Eye (tissue), 1 donor: Measurements from ENCODE around the gene HMCN1.
"Not testable (repeated sequence)": the region's sequence is repeated elsewhere in the genome, so short reads cannot be mapped to it uniquely, and the experiment has no call there.

ENCODE experiments used
- DNase-seq: peaks from one replicate; pipeline ENCODE4 v3.0.0-alpha.2; 2015

The HMCN1 gene

DNA sequence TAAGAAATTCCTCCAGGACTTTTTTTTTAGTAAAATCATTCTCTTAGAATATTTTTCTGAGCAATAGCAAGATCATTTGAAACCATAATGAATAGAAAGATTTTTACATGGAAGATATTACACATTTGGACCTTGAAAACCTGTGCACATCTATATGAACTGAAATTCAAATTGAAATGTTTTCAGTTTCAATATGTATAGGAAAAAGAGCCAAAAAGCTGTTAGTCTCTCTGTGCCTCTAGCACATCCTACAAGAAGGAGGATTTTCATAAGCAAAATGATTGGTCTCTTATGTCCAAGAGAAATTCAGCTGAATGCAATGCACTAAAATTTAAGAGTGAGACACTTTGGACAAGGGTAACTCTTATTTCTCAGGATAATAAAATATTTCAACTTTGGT is 8.2 kb downstream of the HMCN1 start:
- DNase-seq: no peak

DNA sequence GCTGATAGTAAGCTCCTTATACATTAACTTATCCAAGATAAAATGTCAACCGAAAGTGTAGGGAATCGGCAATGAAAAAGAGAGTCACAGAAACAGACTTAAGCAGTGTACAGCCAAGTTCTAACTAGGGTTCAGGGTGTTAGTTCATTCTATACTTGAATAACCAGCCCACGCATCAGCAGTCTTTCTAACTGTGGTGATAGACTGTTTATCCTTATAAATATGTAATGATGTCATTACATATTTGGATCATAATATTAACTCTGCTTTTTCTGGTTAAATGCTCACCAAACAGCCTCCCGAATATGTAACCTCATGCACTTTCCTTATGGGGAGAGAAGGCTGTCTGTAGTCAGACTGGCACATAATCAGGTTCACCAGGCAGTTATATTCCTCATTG is 11.0 kb downstream of the HMCN1 start:
- no peak for DNase-seq

DNA sequence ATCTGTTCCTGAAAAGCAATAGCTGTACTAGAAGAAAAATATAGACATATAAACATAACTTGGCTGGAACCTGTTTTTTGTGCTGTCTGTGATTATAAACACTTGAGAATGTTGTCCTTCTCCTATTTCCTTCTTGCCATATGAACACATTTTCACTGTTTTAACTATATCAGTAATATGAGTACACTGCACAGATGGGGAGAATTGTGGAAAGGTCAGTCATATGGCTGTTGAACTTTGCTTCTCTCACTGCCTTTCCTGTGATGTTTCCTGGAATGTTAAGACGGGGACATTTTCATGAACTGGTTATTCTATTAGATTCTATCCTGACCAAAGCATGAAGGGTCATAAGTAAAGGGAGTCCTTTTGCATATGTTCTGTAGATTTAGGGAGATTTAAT is 24.9 kb downstream of the HMCN1 start:
- DNase-seq: no peak

DNA sequence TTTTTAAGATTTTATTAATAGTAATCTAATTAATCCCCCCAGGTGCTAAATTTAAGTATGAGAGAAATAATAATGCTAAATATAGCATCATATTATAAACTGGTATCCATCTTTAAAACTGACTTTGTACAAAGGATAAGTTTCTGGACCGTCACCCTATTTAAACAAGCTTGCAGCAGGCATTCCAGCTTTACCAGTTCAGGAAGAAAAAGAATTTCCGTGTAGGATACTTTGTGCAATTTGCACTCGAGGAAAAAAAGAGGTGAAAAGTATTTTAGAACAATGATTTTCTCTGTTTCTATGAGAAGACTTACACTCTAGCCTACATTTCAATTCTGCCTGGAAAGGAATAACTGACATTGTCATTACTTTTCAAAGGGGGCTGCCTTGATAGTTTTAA is 27.6 kb downstream of the HMCN1 start:
- no peak for DNase-seq

GRCh38 chr1:185767508-185768120 is 33.4 kb downstream of the HMCN1 start:
- no peak for DNase-seq

GRCh38 chr1:185768371-185768770 is 34.2 kb downstream of the HMCN1 start:
- no peak for DNase-seq

- DNase-seq: no peak
Observed at GRCh38 chr1:185769136-185769535, 34.9 kb downstream of the HMCN1 start.

DNA sequence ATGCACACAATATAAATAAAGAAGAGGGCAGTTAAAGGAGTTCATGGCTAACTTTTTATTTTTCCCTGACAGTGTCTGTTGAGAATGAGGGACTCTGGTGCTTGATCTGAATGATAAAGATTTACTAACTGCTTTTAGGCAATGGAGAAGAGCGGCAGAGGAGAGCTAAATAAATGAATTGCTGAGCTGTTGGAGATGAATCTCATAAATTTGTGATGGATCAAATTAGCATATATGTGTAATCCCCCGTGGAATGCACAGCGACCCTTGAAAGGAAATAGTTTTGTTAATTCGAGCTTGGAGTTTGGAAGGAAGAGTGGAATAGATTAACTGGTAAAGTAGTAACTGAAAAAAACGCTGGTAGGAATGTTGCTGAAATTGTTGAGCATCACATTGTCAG is 40.2 kb downstream of the HMCN1 start:
- DNase-seq: no peak

GRCh38 chr1:185775501-185775900 is 41.3 kb downstream of the HMCN1 start:
- DNase-seq: peak; percentile 48

DNA sequence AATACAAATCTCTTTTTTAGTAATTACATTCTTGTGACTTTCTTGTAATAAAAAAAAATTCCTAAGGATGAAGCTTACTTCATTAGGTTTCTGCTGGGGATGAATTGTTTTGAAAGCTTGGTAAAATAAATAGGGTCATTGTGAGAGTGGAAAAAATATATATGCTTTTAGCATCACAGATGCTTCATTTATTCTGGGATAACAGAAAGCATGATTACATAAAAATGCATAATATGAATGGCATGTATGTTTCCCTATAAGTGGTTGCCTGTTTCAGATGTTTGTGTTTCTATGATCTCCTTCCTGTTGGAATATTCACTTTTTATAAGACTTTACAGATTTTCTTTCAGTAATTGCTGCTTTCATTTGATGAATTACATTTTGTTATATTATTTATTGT is 42.3 kb downstream of the HMCN1 start:
- no peak for DNase-seq

DNA sequence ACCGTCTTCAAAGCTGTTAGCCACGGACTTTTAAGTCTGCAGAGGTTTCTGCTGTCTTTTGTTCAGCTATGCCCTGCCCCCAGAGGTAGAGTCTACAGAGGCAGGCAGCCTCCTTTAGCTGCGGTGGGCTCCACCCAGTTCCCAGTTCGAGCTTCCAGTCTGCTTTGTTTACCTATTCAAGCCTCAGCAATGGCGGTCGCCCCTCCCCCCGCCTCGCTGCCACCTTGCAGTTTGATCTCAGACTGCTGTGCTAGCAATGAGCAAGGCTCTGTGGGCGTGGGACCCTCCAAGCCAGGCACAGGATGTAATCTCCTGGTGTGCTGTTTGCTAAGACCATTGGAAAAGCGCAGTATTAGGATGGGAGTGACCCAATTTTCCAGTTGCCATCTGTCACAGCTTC is 49.7 kb downstream of the HMCN1 start:
- DNase-seq: not testable (repeated sequence)

GRCh38 chr1:185785586-185785985 is 51.4 kb downstream of the HMCN1 start:
- DNase-seq: no peak

DNA sequence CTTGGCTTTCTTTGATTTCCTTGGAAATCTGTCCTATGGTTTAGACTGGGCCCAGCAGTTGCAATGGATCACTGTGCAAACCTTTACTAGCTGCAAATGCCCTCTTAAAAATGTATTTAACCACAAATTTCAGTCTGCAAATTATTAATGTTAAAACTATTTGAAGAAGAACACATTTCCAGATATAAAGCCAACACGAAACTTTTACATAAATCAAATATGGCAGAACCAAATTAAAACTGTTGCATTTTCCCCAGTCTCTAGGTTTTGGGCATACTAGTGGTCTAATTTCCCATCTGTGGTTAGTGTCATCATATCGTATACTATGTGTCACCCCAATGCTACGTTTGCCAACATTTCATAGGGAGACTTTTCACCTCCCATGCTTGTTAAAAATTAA is 52.3 kb downstream of the HMCN1 start:
- no peak for DNase-seq

GRCh38 chr1:185787238-185787637 is 53.0 kb downstream of the HMCN1 start:
- no peak for DNase-seq

- no peak for DNase-seq
Observed at GRCh38 chr1:185788386-185788785, 54.2 kb downstream of the HMCN1 start.

DNA sequence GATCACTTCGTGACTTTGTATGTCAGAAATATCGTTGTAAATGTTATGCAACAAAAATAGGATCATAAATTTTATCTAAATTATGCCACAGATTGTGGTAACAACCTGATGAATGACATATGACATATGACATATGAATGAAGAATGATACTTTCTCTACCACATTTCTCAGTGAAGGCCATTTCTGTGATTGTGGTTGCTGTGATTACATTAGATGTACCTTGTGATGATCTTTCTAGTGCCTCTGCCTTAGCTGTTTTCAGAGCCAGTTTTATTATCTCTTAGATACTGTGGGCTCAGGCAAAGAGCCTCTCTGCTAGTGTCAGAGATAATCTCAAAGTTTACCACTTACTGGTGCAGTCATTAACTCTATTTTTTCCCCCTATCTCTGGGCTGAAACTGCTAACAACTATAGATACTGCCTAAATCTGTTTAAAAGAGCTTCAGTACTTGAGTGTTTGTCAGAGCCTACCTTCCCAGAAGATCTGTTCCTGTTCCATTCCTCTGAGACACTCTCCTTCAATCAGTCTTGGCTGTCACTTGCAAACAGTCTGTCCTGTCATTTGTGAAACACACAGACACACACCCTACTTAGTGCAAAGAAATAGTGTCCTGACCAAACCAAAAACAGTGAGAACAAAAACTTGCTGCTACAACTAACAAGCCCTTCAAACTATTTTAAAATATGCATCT is 55.5 kb downstream of the HMCN1 start:
- DNase-seq: no peak

GRCh38 chr1:185790194-185790735 is 56.1 kb downstream of the HMCN1 start:
- DNase-seq: no peak

- DNase-seq: no peak
Observed at GRCh38 chr1:185792040-185792439, 57.8 kb downstream of the HMCN1 start.

- not testable (repeated sequence) for DNase-seq
Observed at GRCh38 chr1:185794495-185794894, 60.3 kb downstream of the HMCN1 start.

DNA sequence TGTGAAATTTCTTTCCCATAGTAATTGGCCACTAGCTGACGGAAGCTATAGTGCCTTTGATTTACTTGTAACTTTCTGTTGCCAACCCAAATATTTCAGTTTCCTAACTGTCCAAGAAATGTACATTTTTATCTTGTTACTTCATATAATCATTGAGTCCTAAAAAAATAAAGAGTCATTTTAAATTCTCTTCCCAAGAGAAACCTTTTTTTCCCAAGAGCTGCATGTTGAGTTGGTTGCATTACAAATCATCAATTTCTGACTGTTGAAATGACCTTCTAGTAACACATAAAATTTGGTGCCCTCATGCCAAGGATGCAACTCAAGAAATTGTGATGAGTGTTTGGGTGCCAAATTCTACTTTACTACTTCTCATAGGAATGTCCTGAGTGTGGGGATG is 61.0 kb downstream of the HMCN1 start:
- no peak for DNase-seq

DNA sequence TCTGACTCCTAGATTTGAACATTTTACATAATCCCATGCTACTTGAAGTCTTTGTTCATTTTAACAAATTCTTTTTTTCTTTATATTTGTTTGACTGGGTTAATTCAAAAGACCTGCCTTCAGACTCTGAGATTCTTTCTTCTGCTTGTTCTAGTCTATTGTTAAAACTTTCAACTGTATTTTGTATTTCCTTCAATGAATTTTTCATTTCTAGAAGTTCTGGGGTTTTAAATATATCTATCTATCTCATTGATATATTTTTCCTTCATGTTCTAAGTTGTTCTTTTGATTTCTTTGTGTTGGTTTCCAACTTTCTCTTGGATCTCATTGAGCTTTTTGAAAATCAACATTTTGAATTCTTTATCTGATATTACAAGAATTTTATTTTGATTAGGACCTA is 64.3 kb downstream of the HMCN1 start:
- DNase-seq: no peak

GRCh38 chr1:185803241-185803640 is 69.0 kb downstream of the HMCN1 start:
- DNase-seq: no peak

DNA sequence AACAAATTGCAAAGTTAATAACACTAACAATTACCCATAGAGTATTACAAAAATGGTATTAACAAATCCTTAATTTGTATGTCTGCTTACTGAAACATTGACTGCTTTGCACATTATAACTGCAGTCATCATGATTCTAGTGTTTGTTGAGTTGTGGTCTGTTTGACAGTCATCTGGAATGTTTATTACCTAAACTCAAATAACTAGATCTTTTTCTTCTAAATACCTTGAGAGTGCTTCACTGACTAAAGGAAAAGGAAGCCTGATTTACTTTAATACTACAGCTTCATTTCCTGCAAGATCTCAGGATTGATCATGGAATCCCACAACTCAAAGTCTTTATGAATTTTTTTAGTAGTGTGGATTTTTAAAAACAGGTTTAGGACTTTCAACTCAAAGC is 70.0 kb downstream of the HMCN1 start:
- DNase-seq: no peak

- DNase-seq: no peak
Observed at GRCh38 chr1:185804608-185805007, 70.4 kb downstream of the HMCN1 start.

GRCh38 chr1:185807275-185807674 is 73.1 kb downstream of the HMCN1 start:
- no peak for DNase-seq
